Esophagus muscularis mucosa (tissue), 4 donors: Measurements from ENCODE around the gene ZNF81. TPM values are rescaled to one million over a fixed set of nuclear protein-coding genes. Genes with fewer than 3 reads are reported as not detected.

Experiments
- DNase-seq: peaks from one replicate; pipeline ENCODE4 v3.0.0-alpha.2; 2017; ENCODE audit errors: extremely low spot score
- H3K27ac ChIP-seq, 4 donors: fragments of 200-600 bp; sonication (generic); replicated peaks in 1 of 4; 1 replicate in 3 of 4; 2 replicates in 1 of 4; pipeline ENCODE4 v1.5.1; 2016 to 2019; ENCODE audit warnings: mild to moderate bottlenecking in 1 of 4
- H3K27me3 ChIP-seq, 4 donors: fragments of 200-600 bp; sonication (generic); one replicate each; pipeline versions ENCODE4 v1.5.1 to v1.6.0; 2016 to 2019
- H3K36me3 ChIP-seq, 4 donors: fragments of 200-600 bp; sonication (generic); one replicate each; pipeline ENCODE4 v1.5.1; 2016 to 2019
- H3K4me1 ChIP-seq, 4 donors: fragments of 200-600 bp; sonication (generic); one replicate each; pipeline ENCODE4 v1.5.1; 2016 to 2019
- H3K4me3 ChIP-seq, 4 donors: fragments of 200-600 bp; sonication (generic); 1 replicate in 2 of 4; 2 replicates in 2 of 4; pipeline ENCODE4 v1.5.1; 2016 to 2019; ENCODE audit warnings: mild to moderate bottlenecking in 4 of 4, moderate library complexity in 1 of 4
- H3K9me3 ChIP-seq, 4 donors: fragments of 200-600 bp; sonication (generic); 1 replicate in 3 of 4; 2 replicates in 1 of 4; pipeline ENCODE4 v1.5.1; 2016 to 2019
- CTCF ChIP-seq, 3 experiments: fragments of 200-600 bp in 2 of 3; fragments of 450-650 bp in 1 of 3; sonication (generic) in 2 of 3; IDR thresholded peaks; one replicate each; pipeline ENCODE4 v1.5.1; 2017 to 2019; ENCODE audit warnings: antibody characterized with exemption in 3 of 3, mild to moderate bottlenecking in 2 of 3, moderate library complexity in 1 of 3
- EP300 ChIP-seq: sonication (generic); formaldehyde crosslinking; IDR thresholded peaks from one replicate; pipeline ENCODE4 v1.6.1; 2017; ENCODE audit warnings: antibody characterized with exemption
- POLR2A ChIP-seq: fragments of 450-650 bp; IDR thresholded peaks from one replicate; pipeline ENCODE4 v1.6.1; 2017; ENCODE audit warnings: antibody characterized with exemption, moderate library complexity, mild to moderate bottlenecking, low read depth
- POLR2AphosphoS5 ChIP-seq, 2 donors: sonication (generic); formaldehyde crosslinking; IDR thresholded peaks; one replicate each; pipeline ENCODE4 v1.6.1; 2017; ENCODE audit warnings: antibody characterized with exemption in 2 of 2
- WGBS: methylation state at CpG from one replicate; pipeline ENCODE4 v1.1.5; 2018; 5-methylcytosine and 5-hydroxymethylcytosine counted together
- intact Hi-C: fragments of 100-400 bp; cut with DNase I; formaldehyde crosslinking; loops from one replicate; pipeline ENCODE4 v1.15.1; 2023
- total RNA-seq, 4 donors: library from RNA; depleted of rRNA; stranded (reverse); fragments of >200 nt; gene quantifications; one replicate each; pipeline versions ENCODE4 v1.1.0 to v1.2.1, GENCODE V29; 2016

The ZNF81 gene
- total RNA-seq, 4 donors from 2014 or later, result 4.8 to 12.6 (median 5.5) TPM

- intact Hi-C loops, result no loop called here
- Histone ChIP-seq H3K27me3 (no peaks in the 10 kb centered on the region), H3K27ac (no peak overlapping the region), H3K4me1 (no peaks in the 10 kb centered on the region), H3K9me3 (no peaks in the 10 kb centered on the region), H3K4me3 (no peak overlapping the region), H3K36me3 (peaks cover 0 to 4% (median under 1%) of the 10 kb centered on the region in 4 donors)
- WGBS, result 65% methylated on average over 3 of the region's 3 CpGs
- DNase-seq, result no peak
- TF ChIP-seq POLR2A (no peak), POLR2AphosphoS5 (IDR thresholded peaks at IDR 0.05) (no peak), CTCF (IDR thresholded peaks at IDR 0.05) (no peak), EP300 (no peak)
These were observed 36.4 kb downstream of the ZNF81 start for GRCh38 chrX:47873123-47873522.

GRCh38 chrX:47877327-47877726, 40.6 kb downstream of the ZNF81 start:
- no peak for DNase-seq
- Histone ChIP-seq H3K27me3 (no peaks in the 10 kb centered on the region), H3K4me1 (no peaks in the 10 kb centered on the region), H3K4me3 (no peak overlapping the region), H3K9me3 (peaks cover 0 to 5% (median 0%) of the 10 kb centered on the region in 4 donors), H3K27ac (no peak overlapping the region), H3K36me3 (peaks cover 0 to 7% (median 2%) of the 10 kb centered on the region in 4 donors)
- whole genome bisulfite sequencing, result 82% methylated on average over 6 of the region's 6 CpGs
- TF ChIP-seq EP300, result no peak
- TF ChIP-seq POLR2A, result no peak
- no peak for TF ChIP-seq CTCF (IDR thresholded peaks at IDR 0.05)
- TF ChIP-seq POLR2AphosphoS5 (IDR thresholded peaks at IDR 0.05), result no peak
- intact Hi-C loops, result no loop called here

GRCh38 chrX:47878198-47878597, 41.5 kb downstream of the ZNF81 start:
- H3K27ac ChIP-seq, result no peak overlapping the region
- no peaks in the 10 kb centered on the region for H3K27me3 ChIP-seq
- no peak for DNase-seq
- no peak for TF ChIP-seq EP300
- TF ChIP-seq POLR2A, result no peak
- no peak for TF ChIP-seq POLR2AphosphoS5 (IDR thresholded peaks at IDR 0.05)
- no peak for TF ChIP-seq CTCF (IDR thresholded peaks at IDR 0.05)
- H3K4me1 ChIP-seq, result no peaks in the 10 kb centered on the region
- H3K4me3 ChIP-seq, result no peak overlapping the region
- intact Hi-C loops, result no loop called here
- 78% methylated on average over 3 of the region's 3 CpGs for WGBS
- H3K9me3 ChIP-seq, result peaks cover 0 to 5% (median 0%) of the 10 kb centered on the region in 4 donors
- peaks cover 0 to 7% (median 2%) of the 10 kb centered on the region in 4 donors for H3K36me3 ChIP-seq

GRCh38 chrX:47879463-47879862, 42.8 kb downstream of the ZNF81 start:
- DNase-seq, result no peak

GRCh38 chrX:47880927-47881326, 44.2 kb downstream of the ZNF81 start:
- Histone ChIP-seq H3K4me3 (no peak overlapping the region), H3K27ac (no peak overlapping the region), H3K36me3 (peaks cover 0 to 7% (median 2%) of the 10 kb centered on the region in 4 donors), H3K9me3 (peaks cover 0 to 5% (median 0%) of the 10 kb centered on the region in 4 donors), H3K27me3 (no peaks in the 10 kb centered on the region), H3K4me1 (no peaks in the 10 kb centered on the region)
- TF ChIP-seq CTCF (IDR thresholded peaks at IDR 0.05), result no peak
- TF ChIP-seq EP300, result no peak
- TF ChIP-seq POLR2AphosphoS5 (IDR thresholded peaks at IDR 0.05), result no peak
- TF ChIP-seq POLR2A, result no peak
- DNase-seq, result no peak
- WGBS, result 60% methylated on average over 1 of the region's 1 CpG
- intact Hi-C loops, result no loop called here

More at GRCh38 chrX:47879463-47879862, 42.8 kb downstream of the ZNF81 start:
- H3K9me3 ChIP-seq, result peaks cover 0 to 5% (median 0%) of the 10 kb centered on the region in 4 donors
- H3K4me1 ChIP-seq, result no peaks in the 10 kb centered on the region
- no peak for TF ChIP-seq POLR2AphosphoS5 (IDR thresholded peaks at IDR 0.05)
- no peak overlapping the region for H3K4me3 ChIP-seq
- no peaks in the 10 kb centered on the region for H3K27me3 ChIP-seq
- intact Hi-C loops, result no loop called here
- H3K27ac ChIP-seq, result no peak overlapping the region
- WGBS, result 74% methylated on average over 2 of the region's 2 CpGs
- H3K36me3 ChIP-seq, result peaks cover 0 to 7% (median 2%) of the 10 kb centered on the region in 4 donors
